Measurements from ENCODE around the gene PPP1R13B. TPM values are rescaled to one million over a fixed set of nuclear protein-coding genes. Genes with fewer than 3 reads are reported as not detected.

Gene PPP1R13B
- total RNA-seq, 1 experiment from 2014 or later: 10.3 TPM

DNA sequence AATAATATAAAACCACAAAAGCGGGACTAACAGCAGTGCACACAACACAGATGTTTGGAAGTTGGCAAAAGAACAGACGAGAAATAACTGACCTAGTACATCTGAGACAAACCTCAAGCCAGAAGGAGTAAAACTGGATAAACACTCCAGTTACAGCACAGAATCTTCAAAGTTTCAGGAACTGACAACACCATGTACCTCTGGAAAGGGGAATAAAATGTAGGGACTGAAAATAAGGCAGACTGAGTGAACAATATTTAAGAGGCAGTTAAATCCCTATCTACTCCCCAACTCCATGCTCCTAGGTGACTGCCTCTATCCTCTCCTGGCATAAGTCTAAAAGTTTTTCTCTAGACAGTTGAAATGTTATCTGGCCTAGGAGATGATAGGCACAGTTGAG, 73.9 kb downstream of the PPP1R13B start:
- ATAC-seq: no peak
- POLR2A ChIA-PET: no interaction called here

More for the DNA sequence above, 73.9 kb downstream of the PPP1R13B start:
- no peak for DNase-seq (ENCODE audit: low spot score)
- Mint-ChIP-seq H3K4me1 (no peaks in the 10 kb centered on the region), H3K9me3 (peaks cover 7% of the 10 kb centered on the region; the same call in 1 of the 2 replicates), H3K4me3 (no peak overlapping the region), H3K27me3 (ENCODE audit: low read depth) (no peaks in the 10 kb centered on the region), H3K36me3 (peaks cover 2% of the 10 kb centered on the region; the same call in 1 of the 2 replicates), H3K27ac (no peak overlapping the region)
- CTCF ChIA-PET: no interaction called here
- TF ChIP-seq SMAD4 (CRISPR knock-in tag; IDR thresholded peaks at IDR 0.05): no peak
- TF ChIP-seq ZNF219 (CRISPR knock-in tag; IDR thresholded peaks at IDR 0.05; ENCODE audit: borderline replicate concordance): no peak
- TF ChIP-seq CREM (CRISPR knock-in tag; IDR thresholded peaks at IDR 0.05): no peak
- no peak for TF ChIP-seq E2F1 (CRISPR knock-in tag; IDR thresholded peaks at IDR 0.05)
- TF ChIP-seq ARID4B (CRISPR knock-in tag; IDR thresholded peaks at IDR 0.05; ENCODE audit: borderline replicate concordance): no peak
- no peak for TF ChIP-seq GTF2I (CRISPR knock-in tag; conservative IDR thresholded peaks at IDR 0.05)
- no peak for TF ChIP-seq EMX1 (CRISPR knock-in tag; IDR thresholded peaks at IDR 0.05)
- TF ChIP-seq ZNF425 (CRISPR knock-in tag; conservative IDR thresholded peaks at IDR 0.05): no peak
- no peak for TF ChIP-seq TP53 (CRISPR knock-in tag; IDR thresholded peaks at IDR 0.05)
- TF ChIP-seq FOXP4 (CRISPR knock-in tag; IDR thresholded peaks at IDR 0.05): no peak
- TF ChIP-seq OVOL2 (CRISPR knock-in tag; IDR thresholded peaks at IDR 0.05; ENCODE audit: borderline replicate concordance): no peak
- no peak for TF ChIP-seq GRHL2 (CRISPR knock-in tag; IDR thresholded peaks at IDR 0.05; ENCODE audit: insufficient replicate concordance, severe bottlenecking)
- TF ChIP-seq ATF6 (CRISPR knock-in tag; IDR thresholded peaks at IDR 0.05): no peak
- no peak for TF ChIP-seq ZNF121 (CRISPR knock-in tag; IDR thresholded peaks at IDR 0.05)
- TF ChIP-seq ATF1 (CRISPR knock-in tag; IDR thresholded peaks at IDR 0.05): no peak

All from WTC11 (cell line).